Astrocyte (in vitro differentiated cells and primary cell): ENCODE measurements around the gene CHST11.

Experiments
- CTCF ChIP-seq: IDR thresholded peaks from 2 replicates; pipeline ENCODE4 v1.5.1; 2011; ENCODE audit warnings: low read depth, mild to moderate bottlenecking, inconsistent platforms, low read length, moderate library complexity; ENCODE audit not compliant: insufficient read depth
- EZH2 ChIP-seq: IDR thresholded peaks from 2 replicates; pipeline ENCODE4 v1.6.1; 2012; ENCODE audit warnings: mild to moderate bottlenecking, low read length, inconsistent platforms; ENCODE audit not compliant: insufficient read depth

- TF ChIP-seq CTCF (no peak), EZH2 (no peak)
Measured at GRCh38 chr12:104507672-104508071, 50.9 kb downstream of the CHST11 start.
